GM21515 (cell line): ENCODE data around the gene BNIP5.

Source experiments
- ATAC-seq: cut with Tn5 transposase; IDR thresholded peaks from one replicate; pipeline ENCODE4 v1.9.1; 2021; ENCODE audit not compliant: unreplicated experiment

The BNIP5 gene

GRCh38 chr6:36269834-36270705, 66.6 kb downstream of the BNIP5 start, which contains the start of gene PNPLA1:
TSS of gene PNPLA1 (plus strand) at chr6:36270060. CDS start at chr6:36270460, 400 bp downstream.
- no peak for ATAC-seq

GRCh38 chr6:36268478-36269275, 68.0 kb downstream of the BNIP5 start:
- ATAC-seq, result no peak

GRCh38 chr6:36267731-36268477, 68.8 kb downstream of the BNIP5 start:
- ATAC-seq, result no peak

GRCh38 chr6:36266913-36267644, 69.6 kb downstream of the BNIP5 start:
- no peak for ATAC-seq
